HFFc6 (cell line): ENCODE data around the gene CNOT1. TPM values are rescaled to one million over a fixed set of nuclear protein-coding genes. Genes with fewer than 3 reads are reported as not detected.
"Not testable (repeated sequence)": the region's sequence is repeated elsewhere in the genome, so short reads cannot be mapped to it uniquely, and the experiment has no call there.

Source experiments
- DNase-seq: peaks from one replicate; pipeline ENCODE4 v3.0.0-alpha.2; 2018
- H3K27ac Mint-ChIP-seq: 2 replicates; pipeline ENCODE4 v1.8.0; 2020; ENCODE audit warnings: mild to moderate bottlenecking, mixed read lengths
- H3K27me3 Mint-ChIP-seq: 2 replicates; pipeline ENCODE4 v1.8.0; 2021; ENCODE audit warnings: mild to moderate bottlenecking, moderate library complexity, mixed read lengths; ENCODE audit not compliant: insufficient read depth
- H3K36me3 Mint-ChIP-seq: 2 replicates; pipeline ENCODE4 v1.8.0; 2021; ENCODE audit warnings: low read depth, mixed read lengths
- H3K4me1 Mint-ChIP-seq: 2 replicates; pipeline ENCODE4 v1.8.0; 2020; ENCODE audit warnings: low read depth, mixed read lengths
- H3K4me3 Mint-ChIP-seq: 2 replicates; pipeline ENCODE4 v1.8.0; 2020; ENCODE audit warnings: mild to moderate bottlenecking, moderate library complexity, mixed read lengths
- H3K9me3 Mint-ChIP-seq: 2 replicates; pipeline ENCODE4 v1.8.0; 2020; ENCODE audit warnings: mild to moderate bottlenecking, mixed read lengths
- CTCF ChIP-seq: fragments of 200-600 bp; sonication (generic); IDR thresholded peaks from 2 replicates; pipeline ENCODE4 v1.5.0; 2021; ENCODE audit warnings: antibody characterized with exemption, mild to moderate bottlenecking
- total RNA-seq, 6 experiments: library from RNA; stranded (reverse); fragmentation: NEBNext Ultra II Directional; extraction: Animal tissue kit (Norgen Biotek cat#: 25700); gene quantifications; 2 replicates in 1 of 6; 3 replicates in 5 of 6; pipeline ENCODE4 v1.2.3, GENCODE V29; 2021

The CNOT1 gene
- total RNA-seq, 6 experiments from 2014 or later: 114 to 139 (median 121) TPM

- Mint-ChIP-seq H3K27ac (no peak overlapping the region), H3K4me3 (no peak overlapping the region), H3K36me3 (0 out of 2 replicates have a peak, but pooled peaks cover 3% of the 10 kb centered on the region), H3K9me3 (no peaks in the 10 kb centered on the region), H3K4me1 (no peaks in the 10 kb centered on the region), H3K27me3 (no peaks in the 10 kb centered on the region)
- TF ChIP-seq CTCF: no peak
- no peak for DNase-seq
These were observed 15.4 kb downstream of the CNOT1 start for GRCh38 chr16:58614212-58614611.

- H3K27ac Mint-ChIP-seq, H3K9me3 Mint-ChIP-seq, H3K36me3 Mint-ChIP-seq, H3K4me3 Mint-ChIP-seq, DNase-seq, H3K27me3 Mint-ChIP-seq, H3K4me1 Mint-ChIP-seq: not testable (repeated sequence)
These were observed 16.7 kb downstream of the CNOT1 start for GRCh38 chr16:58612965-58613364.

GRCh38 chr16:58608601-58609136 is 21.0 kb downstream of the CNOT1 start:
- Mint-ChIP-seq H3K9me3 (no peaks in the 10 kb centered on the region), H3K4me1 (peaks cover 4% of the 10 kb centered on the region), H3K27me3 (no peaks in the 10 kb centered on the region; the same call in 1 of the 2 replicates), H3K4me3 (no peak overlapping the region), H3K27ac (no peak overlapping the region), H3K36me3 (0 out of 2 replicates have a peak, but pooled peaks cover 7% of the 10 kb centered on the region)
- no peak for TF ChIP-seq CTCF
- no peak for DNase-seq

GRCh38 chr16:58605562-58605961 is 24.1 kb downstream of the CNOT1 start:
- Mint-ChIP-seq H3K27ac (no peak overlapping the region), H3K9me3 (no peaks in the 10 kb centered on the region), H3K27me3 (no peaks in the 10 kb centered on the region; the same call in 1 of the 2 replicates), H3K36me3 (0 out of 2 replicates have a peak, but pooled peaks cover 3% of the 10 kb centered on the region), H3K4me1 (peaks cover 16% of the 10 kb centered on the region), H3K4me3 (no peak overlapping the region)
- DNase-seq: no peak
- no peak for TF ChIP-seq CTCF

GRCh38 chr16:58591083-58591482 is 38.5 kb downstream of the CNOT1 start:
- H3K9me3 Mint-ChIP-seq: no peaks in the 10 kb centered on the region
- no peak for DNase-seq
- peaks cover 32% of the 10 kb centered on the region for H3K36me3 Mint-ChIP-seq

More at GRCh38 chr16:58591083-58591482, 38.5 kb downstream of the CNOT1 start:
- no peak for TF ChIP-seq CTCF
- Mint-ChIP-seq H3K27me3 (peaks cover 2% of the 10 kb centered on the region), H3K4me1 (peaks cover 10% of the 10 kb centered on the region), H3K27ac (no peak overlapping the region), H3K4me3 (no peak overlapping the region)
